Measurements from ENCODE around the gene RTP5.
"Not testable (repeated sequence)": the region's sequence is repeated elsewhere in the genome, so short reads cannot be mapped to it uniquely, and the experiment has no call there.

Gene RTP5

DNA sequence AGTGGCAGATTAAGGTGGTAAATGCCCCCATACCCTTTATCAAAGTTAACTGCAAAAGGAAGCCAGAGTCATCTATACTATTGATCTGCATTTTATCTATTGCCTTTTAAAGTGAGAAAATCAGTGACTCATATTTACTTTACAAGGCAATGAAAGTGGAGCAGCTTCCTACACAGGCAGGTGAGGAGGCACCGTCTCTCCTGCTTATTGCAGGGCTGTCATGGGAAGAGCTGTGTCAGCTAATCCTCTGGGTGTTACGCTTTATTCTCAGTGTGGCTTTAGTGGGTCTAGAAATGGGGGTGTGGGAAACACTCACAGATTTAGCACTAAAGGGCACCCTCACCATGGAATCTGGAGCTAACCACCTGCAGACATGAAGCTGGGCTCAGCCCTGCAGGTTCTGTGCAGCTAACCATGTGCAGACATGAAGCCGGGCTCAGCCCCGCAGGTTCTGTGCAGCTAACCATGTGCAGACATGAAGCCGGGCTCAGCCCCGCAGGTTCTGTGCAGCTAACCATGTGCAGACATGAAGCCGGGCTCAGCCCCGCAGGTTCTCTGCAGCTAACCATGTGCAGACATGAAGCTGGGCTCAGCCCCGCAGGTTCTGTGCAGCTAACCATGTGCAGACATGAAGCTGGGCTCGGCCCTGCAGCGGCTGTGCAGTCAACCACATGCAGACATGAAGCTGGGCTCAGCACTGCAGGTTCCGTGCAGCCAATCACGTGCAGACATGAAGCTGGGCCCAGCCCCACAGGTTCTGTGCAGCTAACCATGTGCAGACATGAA, 53.5 kb downstream of the RTP5 start:
- not testable (repeated sequence) for DNase-seq (ENCODE audit: low read depth in 2 of 2)

All from stimulated activated CD4-positive, alpha-beta T cell treated with anti-CD3 and anti-CD28 coated beads, Interleukin-1b, Interleukin-23, amount 100 ng/mL, for 1 hour (primary cell).